Measurements from ENCODE around the gene TNIP3.
A peak's percentile ranks its signal among the peaks of the same experiment; 100 is the strongest.

The TNIP3 gene

GRCh38 chr4:121138039-121138825 lies 25.9 kb downstream of the TNIP3 start:
- DNase-seq, result peak; percentile 27

GRCh38 chr4:121130326-121130660 lies 33.8 kb downstream of the TNIP3 start:
- no peak for DNase-seq

GRCh38 chr4:121129606-121130325 lies 34.4 kb downstream of the TNIP3 start:
- no peak for DNase-seq

- no peak for DNase-seq
Observed at GRCh38 chr4:121127100-121127499, 37.0 kb downstream of the TNIP3 start.

- DNase-seq, result no peak
Observed at GRCh38 chr4:121126449-121127006, 37.6 kb downstream of the TNIP3 start.

- no peak for DNase-seq
Observed at GRCh38 chr4:121125498-121125885, 38.6 kb downstream of the TNIP3 start.

- no peak for DNase-seq
Observed at GRCh38 chr4:121122661-121123060, 41.5 kb downstream of the TNIP3 start.

- no peak for DNase-seq
Observed at GRCh38 chr4:121119715-121120114, 44.4 kb downstream of the TNIP3 start.

GRCh38 chr4:121118344-121118743 lies 45.8 kb downstream of the TNIP3 start:
- no peak for DNase-seq

GRCh38 chr4:121114756-121115155 lies 49.4 kb downstream of the TNIP3 start:
- no peak for DNase-seq

- DNase-seq, result no peak
Observed at GRCh38 chr4:121112530-121112929, 51.6 kb downstream of the TNIP3 start.

GRCh38 chr4:121108557-121108956 lies 55.6 kb downstream of the TNIP3 start:
- DNase-seq, result no peak

GRCh38 chr4:121107507-121107906 lies 56.6 kb downstream of the TNIP3 start:
- no peak for DNase-seq

- DNase-seq, result no peak
Observed at GRCh38 chr4:121100093-121100775, 63.9 kb downstream of the TNIP3 start.

GRCh38 chr4:121098266-121098665 lies 65.9 kb downstream of the TNIP3 start:
- no peak for DNase-seq

GRCh38 chr4:121096629-121097028 lies 67.5 kb downstream of the TNIP3 start:
- DNase-seq, result no peak

- no peak for DNase-seq
Observed at GRCh38 chr4:121096191-121096590, 67.9 kb downstream of the TNIP3 start.

- DNase-seq, result no peak
Observed at GRCh38 chr4:121094297-121094966, 69.7 kb downstream of the TNIP3 start.

GRCh38 chr4:121093261-121093660 lies 70.9 kb downstream of the TNIP3 start:
- DNase-seq, result no peak

- DNase-seq, result no peak
Observed at GRCh38 chr4:121091941-121092340, 72.2 kb downstream of the TNIP3 start.

GRCh38 chr4:121088867-121089266 lies 75.3 kb downstream of the TNIP3 start:
- no peak for DNase-seq
